AG09309 (cell line): ENCODE results near the gene CDCA7L.
"Not testable (repeated sequence)": the region's sequence is repeated elsewhere in the genome, so short reads cannot be mapped to it uniquely, and the experiment has no call there.

Experiments used
- DNase-seq: peaks from one replicate; pipeline ENCODE4 v3.0.0-alpha.2; 2010; ENCODE audit warnings: low read depth
- H3K4me3 ChIP-seq: 2 replicates; pipeline ENCODE4 v1.5.1; 2011; ENCODE audit warnings: mild to moderate bottlenecking, low read depth, low read length, moderate library complexity; ENCODE audit not compliant: control insufficient read depth
- CTCF ChIP-seq: IDR thresholded peaks from 2 replicates; pipeline ENCODE4 v1.5.1; 2011; ENCODE audit warnings: mild to moderate bottlenecking, low read depth, low read length, inconsistent platforms; ENCODE audit not compliant: insufficient read depth, control insufficient read depth; ENCODE audit errors: missing control alignments

Gene CDCA7L

GRCh38 chr7:21939858-21940372 is 5.8 kb downstream of the CDCA7L start:
- no peak for DNase-seq
- H3K4me3 ChIP-seq: no peak overlapping the region
- TF ChIP-seq CTCF: no peak

DNA sequence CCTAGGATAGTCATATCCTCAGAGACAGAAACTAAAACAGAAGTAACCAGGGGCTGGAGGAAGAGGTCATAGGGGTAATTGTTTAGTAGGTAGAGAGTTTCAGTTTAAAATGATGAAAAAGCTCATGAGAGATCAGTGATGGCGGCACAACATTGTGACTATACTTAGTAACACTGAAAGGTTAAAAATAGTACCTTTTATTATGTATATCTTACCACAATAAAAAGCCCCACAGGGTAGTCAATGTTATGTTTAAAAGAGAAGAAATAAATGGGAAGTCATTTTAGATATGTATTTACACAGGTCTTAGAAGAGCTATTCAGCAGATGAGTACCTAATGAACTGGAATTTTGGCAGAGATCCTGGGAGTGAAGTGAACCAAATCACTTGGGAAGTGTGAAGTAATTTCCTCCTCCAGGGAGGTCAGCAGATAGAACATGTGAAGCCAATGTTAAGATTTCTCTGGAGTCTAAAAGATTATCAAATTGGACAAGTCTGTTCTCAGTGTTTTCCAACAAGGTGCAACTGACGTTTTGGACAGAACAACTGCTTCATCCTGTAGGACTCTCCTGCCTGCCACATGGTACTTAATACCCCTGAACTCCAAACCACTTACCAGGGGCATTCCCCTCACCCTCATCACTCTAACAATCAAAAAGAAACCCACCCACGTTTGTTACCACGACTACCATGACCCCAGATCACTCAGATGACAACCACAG is 6.4 kb downstream of the CDCA7L start:
- DNase-seq: no peak
- H3K4me3 ChIP-seq: no peak overlapping the region
- TF ChIP-seq CTCF: no peak

GRCh38 chr7:21938463-21938862 is 7.2 kb downstream of the CDCA7L start:
- TF ChIP-seq CTCF: no peak
- no peak overlapping the region for H3K4me3 ChIP-seq
- DNase-seq: no peak

DNA sequence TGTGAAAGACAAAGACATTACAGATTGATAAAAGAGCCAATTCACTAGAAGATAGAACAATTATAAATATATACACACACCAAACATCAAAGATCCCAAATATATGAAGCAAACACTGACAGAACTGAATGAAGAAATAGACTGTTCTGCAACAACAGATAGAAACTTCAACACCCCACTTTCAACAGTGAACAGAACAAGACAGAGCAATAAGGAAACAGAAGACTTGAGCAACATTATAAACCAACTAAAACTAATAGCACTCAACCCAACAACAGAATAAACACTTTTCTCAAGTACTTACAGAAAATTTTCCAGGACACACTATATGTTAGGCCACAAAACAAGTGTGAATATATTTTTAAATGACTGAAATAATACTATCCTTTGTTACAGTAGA is 10.9 kb downstream of the CDCA7L start:
- DNase-seq: no peak
- no peak for TF ChIP-seq CTCF
- no peak overlapping the region for H3K4me3 ChIP-seq

GRCh38 chr7:21933293-21933692 is 12.4 kb downstream of the CDCA7L start:
- H3K4me3 ChIP-seq, DNase-seq: not testable (repeated sequence)

- no peak overlapping the region for H3K4me3 ChIP-seq
- no peak for DNase-seq
- TF ChIP-seq CTCF: no peak
Observed at GRCh38 chr7:21927693-21928092, 18.0 kb downstream of the CDCA7L start.

DNA sequence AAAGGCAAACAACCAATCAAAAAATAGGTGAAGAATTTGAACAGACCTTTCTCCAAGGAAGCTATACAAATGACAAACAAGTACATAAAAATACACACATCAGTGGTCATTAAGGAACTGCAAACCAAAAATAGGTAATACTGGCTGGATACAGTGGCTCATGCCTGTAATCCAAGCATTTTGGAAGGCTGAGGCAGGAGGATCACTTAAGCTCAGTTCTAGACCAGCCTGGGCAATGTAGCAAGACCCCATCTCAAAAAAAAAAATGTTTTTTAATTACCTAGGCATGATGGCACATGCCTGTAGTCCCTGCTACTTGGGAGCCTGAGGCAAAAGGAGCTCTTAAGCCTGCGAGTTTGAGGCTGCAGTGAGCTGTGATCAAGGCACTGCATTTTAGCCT is 19.3 kb downstream of the CDCA7L start:
- DNase-seq: no peak
- H3K4me3 ChIP-seq: no peak overlapping the region
- no peak for TF ChIP-seq CTCF
